IPS-NIHi7 (cell line): Measurements from ENCODE around the gene BLNK.

Experiments used
- DNase-seq: peaks from one replicate; pipeline ENCODE4 v3.0.0; 2012; ENCODE audit warnings: mixed read lengths; ENCODE audit errors: extremely low spot score

The BLNK gene

DNA sequence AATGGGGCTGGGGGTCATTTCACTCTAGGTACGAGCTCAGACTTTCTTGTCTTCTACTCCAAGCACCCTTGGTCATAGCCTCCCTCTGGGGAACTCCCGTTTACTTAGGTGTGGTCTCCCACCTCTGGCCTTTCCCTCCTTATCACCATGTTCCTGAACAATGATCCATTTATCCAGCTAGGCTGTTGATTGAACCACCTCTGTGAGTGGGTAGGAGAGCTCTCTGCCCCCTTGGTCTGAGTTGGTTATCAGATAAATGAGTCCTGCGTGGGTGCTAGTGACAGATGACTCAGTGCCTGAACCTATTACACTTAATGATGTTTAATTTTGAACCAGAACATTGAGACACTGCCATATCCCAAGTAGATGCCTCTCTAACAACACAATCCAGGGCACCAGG, 9.4 kb downstream of the BLNK start:
- DNase-seq: no peak

DNA sequence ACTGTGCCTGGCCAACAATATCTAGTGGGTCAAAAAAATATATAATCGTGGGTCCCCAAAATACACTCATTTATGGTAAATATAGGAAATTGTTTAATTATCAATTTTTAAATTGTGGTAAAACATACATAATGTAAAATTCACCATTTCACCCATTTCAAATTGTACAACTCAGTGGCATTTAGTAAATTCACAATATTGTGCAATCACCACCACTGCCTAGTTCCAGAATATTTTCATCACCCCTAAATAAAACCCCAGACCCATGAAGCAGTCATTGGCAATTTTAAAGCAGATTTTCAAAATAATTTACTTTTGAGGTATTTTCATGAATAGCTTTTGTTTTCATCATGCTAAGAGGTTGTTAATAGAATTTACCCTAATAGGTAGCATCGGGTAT, 10.2 kb downstream of the BLNK start:
- no peak for DNase-seq

DNA sequence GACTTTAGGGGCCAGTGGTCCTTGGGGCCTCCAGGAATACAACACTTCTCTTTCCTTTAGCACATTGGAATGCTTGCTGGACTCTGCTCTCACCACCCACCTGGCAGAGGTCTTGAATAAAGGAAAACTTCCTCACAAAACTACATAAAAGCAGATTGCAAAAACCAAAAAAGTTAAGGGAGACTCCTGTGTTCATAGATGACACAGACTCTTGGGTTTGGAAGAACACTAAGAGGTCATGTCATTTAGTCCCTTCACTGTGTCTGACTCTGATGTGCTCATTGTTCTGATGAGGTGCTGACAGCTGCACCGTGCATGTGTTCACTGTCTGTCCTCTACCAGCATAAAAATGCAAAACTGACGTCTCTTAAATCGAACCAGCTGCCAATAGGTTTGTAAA, 11.4 kb downstream of the BLNK start:
- no peak for DNase-seq

DNA sequence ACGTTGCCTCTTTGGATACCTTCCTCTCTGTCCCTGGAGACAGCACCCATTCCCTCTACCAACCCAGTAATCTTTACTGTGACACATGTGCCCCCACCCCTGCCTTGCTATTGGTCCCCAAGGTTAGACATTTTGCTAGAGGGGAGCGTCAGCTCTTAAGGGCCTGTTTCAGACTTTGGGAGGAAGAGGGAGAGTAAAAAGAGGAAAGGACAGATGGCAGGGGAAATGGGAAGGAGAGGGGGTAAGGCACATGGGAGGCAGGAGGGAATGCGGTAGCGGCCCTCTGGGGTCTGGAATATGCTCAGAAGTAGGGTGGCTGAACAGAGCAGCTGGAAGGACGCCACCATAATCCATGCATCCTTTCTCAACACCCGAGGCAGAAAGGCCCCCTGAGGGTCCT, 12.2 kb downstream of the BLNK start:
- DNase-seq: no peak

DNA sequence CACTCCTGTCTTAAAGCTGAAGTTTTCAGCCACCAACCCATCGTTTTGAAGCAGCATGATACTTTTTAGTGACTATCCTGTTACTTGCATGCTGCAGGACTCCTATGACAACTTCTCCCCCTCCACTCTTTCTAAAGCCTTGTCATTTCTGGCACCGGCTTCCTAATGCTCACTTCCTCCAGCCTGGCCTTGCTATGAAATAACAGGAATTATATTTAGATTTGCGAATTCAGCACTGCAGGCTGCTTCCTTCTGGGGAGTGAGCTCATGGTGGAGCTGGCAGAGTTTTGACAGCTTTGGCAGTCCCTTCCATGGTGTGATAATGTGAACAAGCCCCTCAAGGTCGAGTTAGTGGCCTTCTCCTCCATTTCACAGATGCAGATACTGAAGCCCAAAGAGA, 13.4 kb downstream of the BLNK start:
- no peak for DNase-seq

DNA sequence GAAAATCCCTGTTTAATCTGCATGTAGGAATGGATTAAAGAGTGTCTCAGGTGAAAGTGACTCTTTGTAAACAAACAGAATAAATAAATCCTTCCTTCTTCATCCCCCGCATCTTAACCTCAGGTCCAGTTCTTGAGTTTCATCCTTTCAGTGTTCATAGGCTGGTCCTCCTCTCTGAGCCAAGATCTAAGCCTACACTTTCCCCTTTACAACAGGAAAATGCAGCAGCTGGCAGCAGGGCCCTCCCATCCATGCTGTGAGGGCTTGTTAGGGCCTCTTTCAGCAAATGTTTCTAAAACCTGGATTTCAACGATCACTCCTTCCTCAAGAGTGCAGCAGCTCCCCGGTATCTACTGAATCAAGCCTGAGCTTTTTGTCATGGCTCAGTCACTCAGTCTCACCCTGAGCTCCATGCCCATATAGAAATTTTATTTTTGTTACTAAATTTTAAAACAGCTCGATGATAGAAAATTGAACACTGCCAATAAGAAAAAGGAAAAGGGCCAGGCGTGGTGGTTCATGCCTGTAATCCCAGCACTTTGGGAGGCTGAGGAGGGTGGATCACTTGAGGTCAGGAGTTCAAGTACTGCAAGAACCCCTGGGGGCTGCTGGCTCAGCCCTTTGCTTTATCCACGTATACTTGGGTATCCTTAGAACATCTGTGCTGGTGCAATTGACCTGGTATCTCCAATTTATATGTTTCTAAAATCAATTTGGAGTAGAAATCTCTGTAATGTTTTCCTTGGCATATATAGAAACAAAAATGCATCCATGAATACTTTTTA, 15.6 kb downstream of the BLNK start:
- DNase-seq: no peak

DNA sequence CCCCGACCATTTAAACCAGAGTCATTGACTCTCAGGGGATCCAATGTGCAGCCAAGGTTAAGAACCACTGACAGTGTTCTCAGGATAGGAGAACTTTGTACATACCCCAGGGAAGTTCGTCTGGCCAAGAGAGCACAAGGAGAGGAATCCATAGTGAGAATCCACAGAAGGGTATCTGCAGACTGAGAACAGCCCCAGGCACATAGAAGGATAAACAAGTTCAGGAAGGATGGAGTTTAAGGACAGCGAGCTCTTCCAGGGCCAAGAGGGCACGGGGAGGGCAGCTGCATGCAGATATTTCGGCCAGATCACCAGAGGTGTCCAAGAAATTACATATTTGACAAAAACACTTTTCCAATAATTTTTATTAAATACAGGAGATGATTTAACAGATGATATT, 16.4 kb downstream of the BLNK start:
- DNase-seq: no peak

DNA sequence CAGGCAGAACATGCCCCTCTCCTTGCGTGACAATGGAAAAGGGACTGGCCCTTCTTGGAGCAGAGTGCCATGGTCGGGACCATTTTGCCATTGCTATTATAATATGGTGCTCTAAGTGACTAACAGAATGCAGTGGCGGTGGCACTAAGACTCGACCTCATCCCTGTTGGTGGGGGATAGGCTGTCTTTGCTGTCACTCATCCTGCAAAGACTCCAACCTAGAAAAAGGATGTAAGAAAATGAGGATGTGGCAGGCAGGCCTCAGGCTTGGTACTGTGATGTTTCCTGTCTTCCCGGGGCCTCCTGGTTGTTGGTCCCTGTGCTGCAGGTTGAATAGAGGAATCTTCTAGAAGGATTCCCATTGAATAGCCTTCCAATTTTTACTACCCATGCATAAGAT, 18.6 kb downstream of the BLNK start:
- DNase-seq: no peak

DNA sequence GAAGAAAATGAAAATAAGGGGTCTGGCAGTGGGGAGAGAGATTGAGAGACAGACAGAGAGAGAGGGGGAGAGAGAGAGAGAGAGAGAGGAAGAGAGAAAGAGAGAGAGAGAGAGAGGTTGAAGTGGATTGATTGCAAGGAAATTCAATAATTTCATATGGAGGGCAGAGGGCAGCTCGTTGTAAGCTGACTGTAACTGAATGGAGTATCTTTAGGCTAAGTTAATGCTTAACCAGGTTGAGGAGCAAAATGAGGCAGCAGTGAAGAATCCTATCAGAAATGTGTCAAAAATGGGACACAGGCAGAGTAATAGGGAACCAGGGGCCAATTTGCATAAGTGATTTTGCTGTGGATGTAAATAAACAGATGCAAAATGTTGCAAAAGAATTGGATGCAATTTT, 21.0 kb downstream of the BLNK start:
- no peak for DNase-seq

DNA sequence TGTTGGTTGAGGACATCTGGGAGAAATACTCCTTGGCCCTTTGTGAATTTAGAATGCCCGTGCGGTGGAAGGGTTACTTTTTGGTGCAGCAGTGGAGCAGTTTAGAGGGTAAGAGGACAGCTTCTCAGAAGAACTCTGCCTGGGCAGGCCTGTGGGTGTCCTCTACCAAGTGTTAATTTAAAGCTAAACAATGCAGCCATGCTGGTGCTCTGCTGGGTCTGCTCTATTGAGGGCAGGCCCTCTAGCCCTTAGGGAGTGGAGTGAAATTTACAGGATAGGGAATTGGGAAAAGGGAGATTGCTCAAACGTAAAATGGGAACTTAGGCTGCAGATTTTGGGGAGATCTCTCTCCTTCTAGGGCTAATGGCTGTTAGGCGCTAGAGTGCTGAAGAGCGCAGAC, 22.1 kb downstream of the BLNK start:
- no peak for DNase-seq

DNA sequence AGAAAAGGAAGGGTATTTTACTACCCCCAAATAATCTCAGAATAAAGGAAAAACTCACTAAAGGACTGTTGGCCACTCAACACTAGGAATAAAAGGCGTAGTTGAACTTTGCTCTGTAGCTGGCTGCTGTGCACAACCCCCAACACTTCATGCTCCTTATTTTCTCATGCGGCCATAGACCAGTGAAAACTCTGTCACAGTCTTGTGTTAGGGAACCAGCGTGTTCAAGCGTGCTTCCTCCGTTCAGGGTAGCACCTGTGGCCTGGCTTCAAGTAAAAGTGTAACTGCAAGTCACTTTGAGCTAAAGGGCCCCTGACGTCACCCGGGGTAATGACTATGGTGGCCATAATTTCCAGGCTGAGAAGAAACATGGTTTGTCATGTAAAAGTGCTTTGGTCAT, 27.0 kb downstream of the BLNK start:
- DNase-seq: no peak

DNA sequence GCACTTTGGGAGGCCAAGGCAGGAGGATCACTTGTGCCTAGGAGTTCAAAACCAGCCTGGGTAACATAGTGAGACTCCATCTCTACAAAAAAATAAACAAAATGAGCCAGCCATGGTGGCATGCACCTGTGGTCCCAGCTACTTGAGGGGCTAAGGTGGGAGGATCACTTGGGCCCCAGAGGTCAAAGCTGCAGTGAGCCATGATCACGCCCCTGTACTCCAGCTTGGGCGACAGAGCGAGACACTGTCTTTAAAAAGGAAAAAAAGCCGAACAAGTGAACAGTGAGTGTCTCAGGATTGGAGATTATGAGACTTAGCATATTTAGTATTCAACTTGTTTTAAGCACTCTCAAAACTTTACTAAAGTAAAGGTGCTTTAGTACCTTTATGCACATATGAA, 28.1 kb downstream of the BLNK start:
- no peak for DNase-seq

DNA sequence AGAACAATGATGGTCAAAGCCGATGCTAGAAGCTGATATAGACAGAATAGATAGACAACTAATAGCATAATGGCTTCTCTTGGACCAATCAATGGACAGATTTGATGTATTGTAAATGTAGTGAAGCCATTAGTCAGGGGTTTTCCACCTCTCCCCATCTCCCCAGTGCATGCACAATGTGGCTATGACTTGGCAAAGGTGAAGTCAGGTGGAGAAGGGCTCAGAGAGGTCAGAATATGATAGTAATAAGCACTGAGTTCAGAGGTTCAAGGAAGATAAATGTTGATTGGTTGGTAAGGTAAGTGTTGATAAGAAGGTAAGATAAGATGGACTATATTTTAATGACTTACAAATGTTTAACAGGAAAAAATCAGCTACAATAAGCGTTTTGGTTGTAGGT, 28.5 kb downstream of the BLNK start:
- DNase-seq: no peak

DNA sequence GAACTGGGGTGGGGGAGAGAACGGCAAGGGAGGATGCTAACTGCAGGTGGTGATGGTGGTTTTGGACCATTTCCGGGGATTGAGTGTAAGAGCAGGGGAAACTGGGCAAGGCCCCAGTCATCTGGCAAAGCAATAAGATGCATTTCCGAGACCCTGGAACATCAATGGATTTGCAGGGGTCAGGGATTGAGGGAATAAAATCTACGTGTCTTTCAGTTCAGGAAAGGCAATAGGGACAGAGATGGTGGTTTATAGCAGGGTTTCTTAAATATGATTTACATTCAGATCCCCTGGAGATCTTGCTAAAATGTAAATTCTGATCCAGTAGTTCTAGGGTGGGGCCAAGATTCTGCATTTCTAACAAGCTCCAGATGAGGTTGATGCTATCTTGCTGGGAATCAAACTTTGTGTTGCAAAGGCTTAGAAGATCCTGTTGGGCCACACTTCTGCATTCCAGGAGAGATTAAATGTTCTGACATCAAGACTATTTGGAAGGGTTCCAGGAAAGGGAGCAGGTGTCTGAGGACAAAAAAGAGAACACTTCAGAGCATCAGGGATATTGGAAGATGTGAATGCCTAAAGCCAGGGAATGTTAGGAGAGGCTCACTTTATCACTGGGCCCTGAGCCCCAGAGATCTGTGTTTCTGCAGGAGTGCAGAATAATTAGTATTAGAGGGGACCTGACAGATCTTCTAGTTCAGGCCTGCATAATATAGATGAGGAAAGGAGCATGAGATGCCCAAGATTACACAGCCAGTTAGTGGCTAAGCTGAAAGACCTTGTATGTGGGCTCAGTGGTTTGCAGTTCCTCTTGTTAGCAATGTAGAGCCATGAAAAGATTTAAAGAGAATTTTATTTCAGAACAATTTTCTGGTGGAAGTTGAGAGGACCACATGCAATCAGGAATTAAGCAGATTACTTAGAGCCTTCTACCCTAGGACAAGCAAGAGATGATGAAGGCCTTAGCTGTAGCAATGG, 32.4 kb downstream of the BLNK start:
- no peak for DNase-seq

DNA sequence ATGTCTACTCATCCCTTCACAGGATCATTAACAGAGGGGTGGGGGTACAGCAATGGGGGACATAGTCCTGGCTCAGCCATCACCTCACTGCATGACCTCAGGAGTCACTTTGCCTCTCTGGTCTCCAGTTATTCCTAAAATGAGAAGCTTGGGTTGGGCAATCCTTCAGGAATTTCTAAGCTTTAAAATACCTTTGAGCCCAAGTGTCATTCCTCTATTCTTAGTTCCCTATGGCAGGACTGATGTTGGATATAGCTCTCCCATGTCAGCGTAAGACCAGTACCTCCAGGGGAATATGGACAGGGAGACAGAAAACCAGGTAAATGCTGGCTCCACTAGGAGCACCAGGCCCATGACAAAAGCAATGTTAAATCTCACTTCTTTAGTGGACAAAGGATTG, 34.5 kb downstream of the BLNK start:
- DNase-seq: no peak

DNA sequence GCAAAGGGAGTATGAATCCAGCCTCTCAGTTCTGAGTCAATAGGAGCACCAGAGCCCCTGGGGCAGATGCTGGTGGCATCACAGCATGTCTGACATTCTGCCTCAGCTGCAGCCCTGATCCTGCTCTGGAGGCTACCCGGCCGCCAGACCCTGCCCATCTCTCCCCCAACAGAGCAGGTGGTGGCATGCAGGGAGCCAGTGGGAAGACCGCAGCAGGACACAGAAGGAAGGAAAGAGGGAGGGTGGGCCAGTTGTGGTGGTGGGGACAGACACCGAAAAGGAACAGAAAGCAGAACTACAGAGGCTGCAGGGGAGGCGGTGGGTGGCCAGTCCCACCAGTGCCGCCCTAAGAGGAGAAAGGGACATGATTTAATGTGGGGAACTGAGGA, 35.3 kb downstream of the BLNK start:
- no peak for DNase-seq

DNA sequence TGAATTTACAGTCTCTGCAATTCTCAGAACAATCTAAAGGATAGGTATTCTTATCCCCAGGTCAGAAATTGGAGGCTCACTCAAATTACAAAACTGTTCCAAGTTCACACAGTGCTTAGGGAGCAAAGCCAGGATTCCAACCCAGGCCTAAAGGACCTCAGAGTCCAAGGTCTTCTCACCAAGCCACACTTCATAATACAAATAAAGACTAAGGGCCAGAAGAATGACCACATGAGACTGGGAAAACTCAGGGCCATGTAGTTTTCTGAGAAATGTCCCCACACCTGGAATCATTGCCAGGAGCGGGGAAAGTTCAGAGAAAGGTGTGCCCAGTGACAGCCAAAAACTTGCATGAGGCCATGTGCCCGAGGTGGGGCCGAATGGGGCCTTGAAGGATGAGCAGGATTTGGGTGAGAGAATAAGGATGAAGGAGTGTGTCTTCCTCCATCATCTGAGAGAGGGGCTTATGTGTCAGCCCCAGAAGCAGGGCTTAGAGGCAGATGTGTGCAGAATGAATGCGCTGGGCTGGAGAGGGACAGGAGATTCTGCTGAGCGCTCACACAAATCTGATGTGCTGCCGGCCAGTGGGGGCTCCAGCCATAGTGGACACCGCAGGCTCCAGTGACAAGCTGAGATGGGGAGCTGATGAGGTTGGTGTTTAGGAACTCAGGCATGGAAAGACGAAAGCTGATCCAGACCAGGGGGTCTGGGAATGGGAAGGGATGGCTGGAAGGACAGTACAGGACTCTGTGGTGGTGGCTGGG, 35.9 kb downstream of the BLNK start:
- no peak for DNase-seq

DNA sequence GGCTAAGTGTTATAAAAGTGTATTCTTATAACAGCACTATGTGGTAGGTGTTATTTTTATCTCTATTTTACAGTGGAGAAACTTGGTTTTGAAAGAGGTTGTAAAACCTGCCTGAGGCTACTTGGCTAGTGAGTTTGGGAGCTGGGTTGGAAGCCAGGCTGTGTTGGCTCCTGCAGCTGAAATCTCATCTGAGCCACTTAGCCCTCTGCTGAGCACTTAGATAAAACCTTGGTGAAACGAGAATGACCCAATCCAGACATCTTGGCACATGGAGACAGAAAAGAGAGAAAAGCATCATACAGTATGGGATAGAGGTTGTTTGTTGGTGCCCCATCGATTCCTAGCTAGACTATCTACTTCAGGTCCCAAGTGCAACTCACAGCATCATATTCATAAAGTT, 37.4 kb downstream of the BLNK start:
- no peak for DNase-seq

DNA sequence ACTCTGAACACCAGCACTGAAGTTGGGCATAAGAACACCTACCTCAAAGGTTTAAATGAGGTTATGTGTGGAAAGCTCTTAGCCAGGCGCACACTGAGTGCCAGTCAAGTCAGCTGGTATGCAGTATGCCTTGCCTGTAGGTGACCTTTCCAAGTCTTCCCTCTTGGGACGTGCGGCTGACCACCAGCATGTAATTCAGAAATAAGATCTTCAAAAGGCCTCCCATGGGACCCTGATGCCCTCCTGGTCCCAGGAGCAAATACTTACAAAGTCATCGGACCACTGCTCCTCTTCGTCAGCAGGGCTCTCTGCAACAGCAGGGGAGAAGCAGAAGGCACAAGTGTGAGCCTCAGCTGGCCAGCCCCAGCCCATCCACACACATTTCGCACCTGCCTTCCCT, 40.8 kb downstream of the BLNK start:
- no peak for DNase-seq

DNA sequence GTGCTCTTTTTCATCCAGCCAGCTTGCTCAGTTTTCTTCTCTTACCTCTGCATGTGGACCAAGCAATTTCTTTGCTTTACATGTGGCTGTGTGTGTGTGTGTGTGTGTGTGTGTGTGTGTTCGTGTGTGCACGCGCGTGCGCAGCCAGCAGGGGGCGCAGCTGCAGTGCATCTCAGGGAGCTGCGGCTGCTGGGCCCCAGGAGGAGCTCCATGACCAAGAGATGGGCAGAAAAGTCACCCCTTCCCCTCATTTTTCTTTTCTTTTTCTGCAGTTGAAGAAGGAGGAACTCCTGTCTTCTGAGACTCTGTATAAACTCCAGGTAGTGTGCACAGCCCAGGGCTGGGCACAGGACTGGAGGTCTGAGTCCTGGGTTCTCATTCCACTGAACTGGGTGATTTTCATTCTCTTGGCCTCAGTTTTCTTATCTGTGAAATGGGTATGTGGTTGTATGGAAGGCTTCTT, 41.8 kb downstream of the BLNK start:
- peak; percentile 84 for DNase-seq

DNA sequence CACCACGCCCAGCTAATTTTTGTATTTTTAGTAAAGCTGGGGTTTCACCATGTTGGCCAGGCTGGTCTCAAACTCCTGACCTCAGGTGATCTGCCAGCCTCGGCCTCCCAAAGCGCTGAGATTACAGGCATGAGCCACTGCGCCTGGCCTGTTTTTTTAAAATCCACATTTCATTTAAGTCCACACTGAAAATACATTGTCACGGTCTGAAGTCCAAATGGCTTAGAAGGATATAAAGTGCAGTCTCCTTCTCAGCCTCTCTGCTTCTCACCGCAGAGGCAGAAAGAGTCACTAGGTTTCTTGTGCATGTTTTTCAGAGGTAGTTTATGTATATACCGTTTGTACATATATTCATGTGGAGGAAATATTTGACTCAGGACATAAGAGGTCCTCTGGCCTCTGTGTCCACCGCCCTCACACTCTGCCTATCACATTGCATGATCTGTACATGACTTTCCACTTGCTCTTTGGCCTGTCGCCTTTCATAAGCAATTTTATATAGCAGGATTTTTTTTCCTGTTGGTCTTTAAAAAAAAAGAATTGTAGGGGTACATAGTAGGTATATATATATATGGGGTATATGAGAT, 42.9 kb downstream of the BLNK start:
- no peak for DNase-seq

DNA sequence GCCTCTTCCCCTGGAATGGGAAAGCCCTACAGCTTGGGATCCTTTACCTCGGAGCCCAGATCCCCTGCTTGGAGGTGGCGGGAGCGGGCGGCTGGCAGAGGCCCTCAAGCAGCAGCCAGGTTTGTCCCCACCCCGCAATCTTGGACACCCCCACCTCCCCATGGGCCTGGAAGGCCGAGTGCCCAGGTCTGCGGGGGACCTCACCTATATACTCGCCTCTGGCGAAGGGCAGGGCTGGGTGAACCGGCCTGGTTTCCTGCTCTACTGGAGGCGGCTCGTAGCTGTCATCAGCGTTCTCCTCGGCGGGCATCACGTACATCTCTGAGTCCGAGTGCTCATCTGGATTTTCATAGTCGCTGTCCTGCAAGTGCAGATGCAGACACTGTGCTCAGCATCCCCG, 44.2 kb downstream of the BLNK start:
- no peak for DNase-seq
